ENCODE results near the gene LGMN. TPM values are rescaled to one million over a fixed set of nuclear protein-coding genes. Genes with fewer than 3 reads are reported as not detected.
A peak's percentile ranks its signal among the peaks of the same experiment; 100 is the strongest.

LGMN gene
- total and polyA plus RNA-seq, 2 experiments from 2014 or later = 98.8 to 129 TPM

DNA sequence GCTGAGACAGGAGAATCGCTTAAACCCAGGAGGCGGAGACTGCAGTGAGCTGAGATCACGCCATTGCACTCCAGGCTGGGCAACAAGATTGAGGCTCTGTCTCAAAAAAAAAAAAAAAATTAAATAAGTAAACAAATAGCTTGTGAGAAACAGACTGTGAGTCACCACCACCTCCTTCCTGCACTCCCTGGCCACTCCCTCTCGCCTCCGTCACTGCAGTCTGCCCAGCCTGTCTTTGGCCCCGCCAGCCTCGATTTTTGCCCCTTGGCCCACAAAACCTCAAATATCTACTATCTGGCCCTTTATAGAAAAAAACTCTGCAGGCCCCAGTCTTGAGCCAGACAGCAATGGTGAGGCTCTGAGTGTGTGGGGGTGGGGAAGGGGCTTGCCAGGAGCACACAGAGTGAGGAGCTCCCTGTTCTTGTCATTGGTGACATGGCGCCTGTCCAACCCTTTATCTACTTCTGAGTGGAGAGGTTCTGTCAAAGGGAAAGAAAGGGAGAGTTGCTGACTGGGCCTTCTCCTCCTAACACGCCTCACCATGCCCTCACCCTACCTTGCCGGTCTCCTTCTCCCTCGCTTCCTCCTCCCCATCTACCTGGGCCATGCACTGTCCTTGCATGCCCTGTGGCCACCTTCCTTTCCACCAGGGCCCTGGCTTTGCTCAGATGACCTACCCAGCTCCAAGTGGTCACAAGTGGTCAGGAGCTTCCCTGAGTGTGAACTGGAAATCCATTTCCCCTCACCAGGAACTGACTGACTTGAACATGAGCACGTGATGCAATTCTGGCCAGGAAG lies 22.1 kb downstream of the LGMN start:
- Histone ChIP-seq H3K27me3 (replicated peaks; ENCODE audit: insufficient read depth) (no peaks in the 10 kb centered on the region), H3K27ac (no peak overlapping the region), H3K9ac (no peak overlapping the region), H3K4me1 (ENCODE audit: insufficient read depth) (peaks cover 3% of the 10 kb centered on the region; the same call in 1 of the 2 replicates), H3K4me2 (ENCODE audit: unreplicated experiment) (peak overlapping the region; percentile 51), H3F3A (ENCODE audit: insufficient read depth) (no peaks in the 10 kb centered on the region), H3K4me3 (no peak overlapping the region), H3K79me2 (ENCODE audit: insufficient read depth) (no peaks in the 10 kb centered on the region), H3K9me2 (ENCODE audit: insufficient read depth) (no peaks in the 10 kb centered on the region), H2AFZ (no peak overlapping the region), H3K36me3 (ENCODE audit: low read depth) (0 out of 2 replicates have a peak, but pooled peaks cover 4% of the 10 kb centered on the region), H3K9me3 (ENCODE audit: low read depth) (no peaks in the 10 kb centered on the region), H4K20me1 (ENCODE audit: insufficient read depth) (no peaks in the 10 kb centered on the region)
- 41 to 49% methylated on average over 12 of the region's 12 CpGs for WGBS, 2 experiments (ENCODE audit: low coverage in 1 of 2, low lambda C conversion rate in 2 of 2, missing lambda C conversion rate in 2 of 2)
- DNase-seq = peak; percentile 94
- TF ChIP-seq EZH2phosphoT487 (IDR thresholded peaks at IDR 0.05; ENCODE audit: insufficient read depth, low read depth) (no peak), EZH2 (IDR thresholded peaks at IDR 0.05; ENCODE audit: insufficient read depth, poor library complexity, severe bottlenecking) (no peak)
- in situ Hi-C loops (cut with MboI) = no loop called here

DNA sequence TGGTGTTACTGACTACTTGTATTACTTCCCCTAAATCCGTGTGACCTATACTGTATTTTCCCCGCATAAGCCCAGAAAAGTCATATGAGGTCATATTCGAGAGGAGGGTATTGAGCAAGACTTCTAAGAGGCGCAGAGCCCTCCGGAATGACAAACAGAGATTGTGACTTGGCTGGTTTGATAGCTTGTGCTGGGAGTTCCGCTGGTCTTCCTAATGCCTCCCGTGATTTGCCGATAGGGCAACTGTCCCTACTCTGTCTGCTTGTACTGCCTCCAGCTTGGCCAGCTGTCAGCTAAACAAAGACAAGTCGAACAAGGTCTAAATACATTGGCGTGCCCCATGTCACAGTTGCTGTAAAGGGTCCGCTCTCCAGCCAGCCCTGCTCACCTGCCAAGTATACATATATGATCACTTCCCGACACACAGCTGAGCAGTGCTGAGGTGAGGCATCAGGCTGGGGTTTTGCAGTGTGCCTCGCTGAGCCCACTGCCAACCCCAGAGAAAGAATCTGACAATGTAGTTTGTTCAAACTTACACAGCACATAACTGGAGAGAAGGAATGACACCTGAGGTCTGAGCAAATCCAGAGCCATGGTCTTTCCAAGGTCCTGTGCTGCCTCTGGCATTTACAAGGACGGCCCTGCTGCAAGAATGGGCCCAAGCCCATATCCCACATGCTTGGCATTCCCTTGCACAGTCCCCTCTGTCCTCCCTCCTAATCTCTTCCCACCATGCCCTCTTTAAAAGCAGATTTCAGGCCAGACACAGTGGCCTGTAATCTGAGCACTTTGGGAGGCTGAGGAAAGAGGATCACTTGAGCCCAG lies 23.7 kb downstream of the LGMN start:
- Histone ChIP-seq H3F3A (ENCODE audit: insufficient read depth) (peaks cover 6% of the 10 kb centered on the region), H3K27ac (no peak overlapping the region), H3K4me2 (ENCODE audit: unreplicated experiment) (no peak overlapping the region), H3K79me2 (ENCODE audit: insufficient read depth) (no peaks in the 10 kb centered on the region), H2AFZ (no peak overlapping the region), H3K9me3 (ENCODE audit: low read depth) (no peaks in the 10 kb centered on the region), H3K9ac (no peak overlapping the region), H4K20me1 (ENCODE audit: insufficient read depth) (no peaks in the 10 kb centered on the region), H3K27me3 (replicated peaks; ENCODE audit: insufficient read depth) (no peaks in the 10 kb centered on the region), H3K4me3 (no peak overlapping the region), H3K4me1 (ENCODE audit: insufficient read depth) (peaks cover 6% of the 10 kb centered on the region), H3K9me2 (ENCODE audit: insufficient read depth) (no peaks in the 10 kb centered on the region), H3K36me3 (ENCODE audit: low read depth) (no peaks in the 10 kb centered on the region)
- DNase-seq = no peak
- TF ChIP-seq EZH2phosphoT487 (IDR thresholded peaks at IDR 0.05; ENCODE audit: insufficient read depth, low read depth) (no peak), EZH2 (IDR thresholded peaks at IDR 0.05; ENCODE audit: insufficient read depth, poor library complexity, severe bottlenecking) (no peak)
- 86 to 95% methylated on average over 14 of the region's 14 CpGs for WGBS, 2 experiments (ENCODE audit: low coverage in 1 of 2, low lambda C conversion rate in 2 of 2, missing lambda C conversion rate in 2 of 2)
- in situ Hi-C loops (cut with MboI) = no loop called here

DNA sequence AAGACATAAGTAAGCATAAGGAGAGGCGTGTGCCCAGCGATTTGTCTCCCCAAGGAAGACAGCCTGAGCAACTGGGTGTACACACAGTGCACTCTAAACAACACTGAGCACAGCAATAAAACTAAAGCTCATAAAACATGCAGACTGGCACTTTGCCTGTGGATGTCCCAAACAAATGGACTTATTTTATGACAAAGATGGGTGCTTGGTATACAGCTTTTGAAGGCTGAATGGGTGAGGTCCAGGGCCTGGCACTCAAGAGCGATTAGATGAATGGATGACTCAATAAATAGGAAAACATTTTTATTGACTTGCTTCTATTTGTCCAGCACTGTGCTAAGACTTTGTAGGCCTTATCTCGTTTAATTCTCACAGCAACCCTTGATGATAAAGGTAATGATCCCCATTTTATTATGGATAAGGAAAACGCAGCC lies 28.5 kb downstream of the LGMN start:
- H3F3A ChIP-seq (ENCODE audit: insufficient read depth) = peaks cover 6% of the 10 kb centered on the region
- no peaks in the 10 kb centered on the region for H3K36me3 ChIP-seq (ENCODE audit: low read depth)
- no peaks in the 10 kb centered on the region for H3K79me2 ChIP-seq (ENCODE audit: insufficient read depth)
- in situ Hi-C loops (cut with MboI) = no loop called here
- H3K9ac ChIP-seq = 0 out of 2 replicates have a peak overlapping the region, but pooled peaks have one; percentile 21
- 17 to 30% methylated on average over 5 of the region's 5 CpGs for WGBS, 2 experiments (ENCODE audit: low coverage in 1 of 2, low lambda C conversion rate in 2 of 2, missing lambda C conversion rate in 2 of 2)
- no peak overlapping the region for H3K4me3 ChIP-seq
- DNase-seq = peak; percentile 37
- H3K9me2 ChIP-seq (ENCODE audit: insufficient read depth) = no peaks in the 10 kb centered on the region
- peaks cover 11% of the 10 kb centered on the region for H3K4me1 ChIP-seq (ENCODE audit: insufficient read depth)
- H4K20me1 ChIP-seq (ENCODE audit: insufficient read depth) = no peaks in the 10 kb centered on the region
- H3K27me3 ChIP-seq (replicated peaks; ENCODE audit: insufficient read depth) = no peaks in the 10 kb centered on the region
- H2AFZ ChIP-seq = no peak overlapping the region
- no peaks in the 10 kb centered on the region for H3K9me3 ChIP-seq (ENCODE audit: low read depth)
- H3K27ac ChIP-seq = peak overlapping the region; percentile 54
- H3K4me2 ChIP-seq (ENCODE audit: unreplicated experiment) = no peak overlapping the region
- TF ChIP-seq EZH2 (IDR thresholded peaks at IDR 0.05; ENCODE audit: insufficient read depth, poor library complexity, severe bottlenecking) (no peak), EZH2phosphoT487 (IDR thresholded peaks at IDR 0.05; ENCODE audit: insufficient read depth, low read depth) (no peak)

DNA sequence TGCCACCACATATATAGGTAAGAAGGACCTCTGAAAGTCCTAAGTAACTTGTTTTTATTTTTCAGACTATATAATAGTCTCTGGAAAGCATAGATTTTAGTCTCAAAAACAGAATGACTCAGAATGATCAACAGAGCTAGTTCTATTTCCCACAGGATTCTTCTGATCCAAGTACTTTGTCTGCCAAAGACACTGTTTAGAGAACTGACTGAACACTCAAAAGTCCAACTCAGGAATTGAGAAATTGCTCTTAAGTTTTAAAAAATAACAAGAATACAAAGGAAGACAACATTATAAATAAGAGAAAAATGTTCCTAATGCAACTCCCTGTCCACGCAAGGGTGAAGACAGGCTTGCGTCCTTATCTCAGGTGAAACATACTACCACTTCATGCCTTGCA lies 29.0 kb downstream of the LGMN start:
- Histone ChIP-seq H3K4me1 (ENCODE audit: insufficient read depth) (peaks cover 11% of the 10 kb centered on the region), H3K9me2 (ENCODE audit: insufficient read depth) (no peaks in the 10 kb centered on the region), H3K9me3 (ENCODE audit: low read depth) (no peaks in the 10 kb centered on the region), H3K4me3 (no peak overlapping the region), H2AFZ (no peak overlapping the region), H3K4me2 (ENCODE audit: unreplicated experiment) (no peak overlapping the region), H3K27ac (peak overlapping the region; percentile 54), H3K79me2 (ENCODE audit: insufficient read depth) (no peaks in the 10 kb centered on the region), H3F3A (ENCODE audit: insufficient read depth) (peaks cover 6% of the 10 kb centered on the region), H3K27me3 (replicated peaks; ENCODE audit: insufficient read depth) (no peaks in the 10 kb centered on the region), H3K36me3 (ENCODE audit: low read depth) (no peaks in the 10 kb centered on the region), H3K9ac (0 out of 2 replicates have a peak overlapping the region, but pooled peaks have one; percentile 21), H4K20me1 (ENCODE audit: insufficient read depth) (no peaks in the 10 kb centered on the region)
- in situ Hi-C loops (cut with MboI) = no loop called here
- peak; percentile 68 for DNase-seq
- TF ChIP-seq EZH2phosphoT487 (IDR thresholded peaks at IDR 0.05; ENCODE audit: insufficient read depth, low read depth) (no peak), EZH2 (IDR thresholded peaks at IDR 0.05; ENCODE audit: insufficient read depth, poor library complexity, severe bottlenecking) (no peak)
- 38 to 43% methylated on average over 2 of the region's 2 CpGs for WGBS, 2 experiments (ENCODE audit: low coverage in 1 of 2, low lambda C conversion rate in 2 of 2, missing lambda C conversion rate in 2 of 2)

Measured in GM23248 (cell line).